Left renal pelvis (tissue), 4 donors: ENCODE data around the gene NOS3. TPM values are rescaled to one million over a fixed set of nuclear protein-coding genes. Genes with fewer than 3 reads are reported as not detected.

ENCODE experiments used
- polyA plus RNA-seq, 4 donors: library from polyadenylated mRNA; unstranded; fragments of 120-200 nt; gene quantifications; one replicate each; pipeline ENCODE4 v1.2.1, GENCODE V29; 2013; ENCODE audit not compliant: insufficient read length in 4 of 4

NOS3 gene
- polyA plus RNA-seq, 4 donors, result 6.2 to 15.2 (median 8.5) TPM

Other genes starting within 250 kb of the NOS3 start
- 100 to 1,000 TPM in 1 of 4 donors, 10 to 100 TPM in 3; 27.4 to 105 (median 70.6) TPM for gene TMEM176B, start 190.7 kb upstream of the NOS3 start, polyA plus RNA-seq
- 100 to 1,000 TPM in 1 of 4 donors, 10 to 100 TPM in 3; 19.7 to 131 (median 77.5) TPM for gene TMEM176A, start 190.2 kb upstream of the NOS3 start, polyA plus RNA-seq
- gene AOC1, start 138.5 kb upstream of the NOS3 start, polyA plus RNA-seq, result 100 to 1,000 TPM in 1 of 4 donors, 10 to 100 TPM in 2, 1 to 10 TPM in 1; 1.0 to 121 (median 49.9) TPM
- gene KCNH2, start 12.7 kb upstream of the NOS3 start, polyA plus RNA-seq, result 10 to 100 TPM in 3 of 4 donors, 1 to 10 TPM in 1; 9.8 to 17.5 (median 15.7) TPM
- 1 to 10 TPM; 1.2 to 3.5 (median 1.5) TPM for gene ATG9B, start 33.5 kb downstream of the NOS3 start, polyA plus RNA-seq
- gene ABCB8, start 37.4 kb downstream of the NOS3 start, polyA plus RNA-seq, result 10 to 100 TPM; 16.9 to 35.2 (median 21.1) TPM
- gene ASIC3, start 57.5 kb downstream of the NOS3 start, polyA plus RNA-seq, result 1 to 10 TPM; 1.8 to 3.0 (median 2.7) TPM
- gene CDK5, start 66.9 kb downstream of the NOS3 start, polyA plus RNA-seq, result 10 to 100 TPM; 12.3 to 18.5 (median 17.2) TPM
- 100 to 1,000 TPM in 1 of 4 donors, 10 to 100 TPM in 3; 59.9 to 127 (median 81.9) TPM for gene SLC4A2, start 68.6 kb downstream of the NOS3 start, polyA plus RNA-seq
- 10 to 100 TPM; 41.3 to 74.7 (median 47.8) TPM for gene FASTK, start 89.8 kb downstream of the NOS3 start, polyA plus RNA-seq
- 10 to 100 TPM; 19.9 to 39.3 (median 25.6) TPM for gene TMUB1, start 92.5 kb downstream of the NOS3 start, polyA plus RNA-seq
- gene AGAP3, start 95.5 kb downstream of the NOS3 start, polyA plus RNA-seq, result 10 to 100 TPM; 50.2 to 81.5 (median 72.6) TPM
- under 1 TPM in 2 of 4 donors, not detected in 2; 0.27 to 0.34 TPM for gene GBX1, start 176.7 kb downstream of the NOS3 start, polyA plus RNA-seq
- gene ASB10, start 196.2 kb downstream of the NOS3 start, polyA plus RNA-seq, result not detected
- gene H2BK1, start 219.5 kb downstream of the NOS3 start, polyA plus RNA-seq, result not detected
- 10 to 100 TPM; 21.5 to 28.2 (median 25.5) TPM for gene ABCF2, start 236.2 kb downstream of the NOS3 start, polyA plus RNA-seq
- gene CHPF2, start 241.5 kb downstream of the NOS3 start, polyA plus RNA-seq, result 10 to 100 TPM; 23.3 to 27.1 (median 25.6) TPM